ENCODE data around the gene PTPRU. TPM values are rescaled to one million over a fixed set of nuclear protein-coding genes. Genes with fewer than 3 reads are reported as not detected.

Gene PTPRU
- total RNA-seq, 1 experiment from 2014 or later = 45.5 TPM

DNA sequence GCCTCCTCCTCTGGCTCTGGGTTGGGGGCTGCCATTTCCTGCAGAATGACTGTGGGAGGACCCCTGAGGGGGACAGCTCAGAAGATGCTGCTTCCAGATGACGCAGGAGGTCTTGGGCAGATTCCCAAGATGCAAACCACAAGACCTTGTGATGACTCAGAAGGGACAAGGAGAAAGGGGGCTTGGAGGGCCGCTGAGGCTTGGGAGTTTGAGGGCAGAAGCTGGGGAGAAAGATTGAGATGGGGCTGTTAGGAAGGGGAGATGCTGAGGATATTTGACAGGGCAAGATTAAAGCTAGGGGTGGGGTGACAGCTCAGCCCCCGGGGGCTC, 7.5 kb downstream of the PTPRU start:
- Histone ChIP-seq H4K5ac (ENCODE audit: insufficient read length, low read depth, low read length) (no peak overlapping the region), H2BK120ac (ENCODE audit: low read depth, low read length, poor library complexity, severe bottlenecking) (no peak overlapping the region), H2BK15ac (ENCODE audit: low read depth, low read length) (no peak overlapping the region), H2BK12ac (ENCODE audit: insufficient read length, low read depth, low read length) (no peak overlapping the region), H3K4ac (ENCODE audit: low read depth, low read length) (no peak overlapping the region), H3K23me2 (ENCODE audit: insufficient read length, low read depth, low read length, poor library complexity, severe bottlenecking) (no peaks in the 10 kb centered on the region), H3K56ac (ENCODE audit: insufficient read length, low read depth, low read length) (no peak overlapping the region), H3K14ac (ENCODE audit: insufficient read depth, low read length) (no peak overlapping the region), H2AFZ (ENCODE audit: low read length) (no peak overlapping the region), H2BK20ac (ENCODE audit: low read depth, low read length, poor library complexity, severe bottlenecking) (no peak overlapping the region), H3K9ac (ENCODE audit: extremely low read depth, insufficient read length, low read length) (no peak overlapping the region), H3K27me3 (ENCODE audit: insufficient read depth, low read length) (peaks cover 3% of the 10 kb centered on the region; the same call in 1 of the 2 replicates), H3K79me2 (ENCODE audit: insufficient read depth, low read length) (no peaks in the 10 kb centered on the region), H3K18ac (ENCODE audit: insufficient read length, low read depth, low read length) (no peak overlapping the region), H4K8ac (replicated peaks; ENCODE audit: insufficient read length, low read depth, low read length) (no peak overlapping the region), H3K79me1 (ENCODE audit: insufficient read depth, low read depth, low read length, poor library complexity, severe bottlenecking) (no peaks in the 10 kb centered on the region), H4K91ac (ENCODE audit: insufficient read length, low read depth, low read length) (no peak overlapping the region), H2AK5ac (ENCODE audit: insufficient read length, low read length) (no peak overlapping the region), H3K4me2 (ENCODE audit: insufficient read depth, insufficient read length, low read length) (no peak overlapping the region), H3K23ac (ENCODE audit: insufficient read length, low read depth, low read length) (no peak overlapping the region), H3K9me3 (ENCODE audit: control insufficient read depth, low read depth, low read length) (no peaks in the 10 kb centered on the region), H3K27ac (ENCODE audit: insufficient read length, low read depth, low read length) (no peak overlapping the region), H4K20me1 (ENCODE audit: control insufficient read depth, insufficient read depth, insufficient read length) (no peaks in the 10 kb centered on the region), H3K4me1 (ENCODE audit: insufficient read depth, low read length) (peaks cover 15% of the 10 kb centered on the region; the same call in 1 of the 2 replicates), H3T11ph (ENCODE audit: low read length) (no peak overlapping the region), H2BK5ac (ENCODE audit: insufficient read length, low read length) (no peak overlapping the region)
- Mint-ChIP-seq H3K36me3 (ENCODE audit: insufficient read depth in 1 of 3, low read depth in 3 of 3) (no peaks in the 10 kb centered on the region), H3K4me1 (peaks cover 40 to 47% of the 10 kb centered on the region in 2 experiments), H3K9me3 (no peaks in the 10 kb centered on the region), H3K27ac (no peak overlapping the region), H3K4me3 (no peak overlapping the region), H3K27me3 (ENCODE audit: low read depth) (peaks cover 11% of the 10 kb centered on the region)
- WGBS (ENCODE audit: extremely low coverage, insufficient read length, low lambda C conversion rate) = no CpG with 5 or more reads among the region's 3 CpGs
- TF ChIP-seq CTCF (conservative IDR thresholded peaks at IDR 0.05) = no peak
- DNase-seq = no peak

All from H9 (cell line).